Urothelium cell line (cell line): ENCODE results near the gene CCDC51.

Source experiments
- DNase-seq: peaks from one replicate; pipeline ENCODE4 v3.0.0; 2011; ENCODE audit warnings: low spot score, mixed read lengths
- FAIRE-seq: peaks from 2 replicates; lab custom pipeline; 2011; peaks lifted over from hg19 to GRCh38; lab: Jason Lieb, UNC

Gene CCDC51

DNA sequence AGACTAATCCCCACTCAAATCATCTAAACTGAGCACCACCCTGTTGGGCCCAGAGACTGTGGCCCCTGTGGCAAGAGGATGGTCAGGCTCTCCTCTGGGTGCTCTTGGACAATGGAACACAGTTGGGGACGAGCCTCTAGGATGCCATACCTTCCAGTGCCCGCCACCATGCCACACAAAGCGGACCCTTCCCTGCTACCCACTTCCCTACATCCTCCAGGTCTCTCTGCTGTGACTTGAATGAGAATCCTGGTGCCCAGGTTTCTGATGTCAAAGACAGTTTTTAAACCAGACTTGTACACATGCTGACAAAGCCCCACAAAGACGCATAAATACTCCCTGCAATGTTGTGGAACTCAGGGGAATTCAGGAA is 4.7 kb downstream of the CCDC51 start:
- FAIRE-seq: no peak
- no peak for DNase-seq

DNA sequence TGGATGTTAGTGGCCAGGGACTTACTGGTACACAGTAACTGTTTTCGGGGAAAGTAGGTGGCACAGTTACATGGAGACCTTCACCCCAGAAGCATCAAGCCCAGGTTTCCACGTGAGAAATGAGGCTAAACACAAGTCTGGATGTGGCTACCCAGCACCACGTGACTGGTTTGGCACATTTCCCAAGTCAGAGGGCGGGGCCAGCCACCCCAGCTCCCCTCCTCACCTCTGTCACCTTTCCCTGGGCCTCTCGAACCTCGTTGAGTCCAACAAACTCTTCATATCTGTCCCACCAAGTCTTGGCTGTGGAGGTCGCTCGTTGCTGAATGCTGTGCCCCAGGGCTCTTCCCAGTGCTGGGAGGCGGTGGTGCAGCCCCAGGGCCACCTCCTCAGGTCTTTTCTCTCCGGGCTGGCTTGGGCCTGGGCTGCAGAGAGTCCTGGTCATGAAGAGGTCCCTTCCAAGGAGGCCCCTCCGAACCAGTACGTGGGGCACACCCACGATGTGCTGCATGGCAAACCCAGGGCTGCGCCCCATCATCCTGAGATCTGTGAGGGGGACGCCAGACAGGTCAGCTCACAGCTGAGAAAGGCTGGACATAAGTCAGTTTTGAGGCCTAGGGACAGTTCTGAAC is 5.2 kb downstream of the CCDC51 start:
- FAIRE-seq (no peak), DNase-seq (no peak)

DNA sequence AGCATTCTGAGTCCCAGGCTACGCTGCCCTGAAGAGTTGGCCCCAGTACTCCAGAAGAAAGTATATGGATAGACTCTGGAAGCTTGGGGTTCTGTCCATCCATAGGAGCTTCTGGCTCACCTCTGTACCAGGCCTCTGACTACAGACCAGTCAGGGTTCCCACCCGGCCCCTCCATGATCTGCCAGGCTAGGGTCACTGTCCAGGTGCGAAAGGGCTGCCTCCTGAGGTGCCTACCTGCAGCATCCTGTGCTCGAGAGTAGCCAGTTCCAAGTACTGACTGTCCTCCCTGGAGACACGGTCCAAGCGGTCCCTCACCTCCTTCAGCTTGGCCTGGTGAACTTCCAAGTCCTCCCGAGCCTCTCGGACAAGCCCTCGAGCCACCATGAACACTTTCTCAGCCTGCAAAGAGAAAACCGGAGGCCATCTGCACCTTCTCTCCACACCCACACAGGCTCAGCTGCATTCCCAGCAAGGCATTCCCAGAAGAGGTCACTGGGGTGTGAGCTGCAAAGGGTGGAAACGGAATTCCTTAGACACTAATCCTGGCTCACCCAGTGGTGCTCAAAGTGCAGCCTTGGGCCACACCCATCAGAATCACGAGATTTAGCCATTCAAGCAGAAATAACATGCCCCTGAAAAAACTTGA is 6.3 kb downstream of the CCDC51 start:
- DNase-seq: no peak
- no peak for FAIRE-seq

DNA sequence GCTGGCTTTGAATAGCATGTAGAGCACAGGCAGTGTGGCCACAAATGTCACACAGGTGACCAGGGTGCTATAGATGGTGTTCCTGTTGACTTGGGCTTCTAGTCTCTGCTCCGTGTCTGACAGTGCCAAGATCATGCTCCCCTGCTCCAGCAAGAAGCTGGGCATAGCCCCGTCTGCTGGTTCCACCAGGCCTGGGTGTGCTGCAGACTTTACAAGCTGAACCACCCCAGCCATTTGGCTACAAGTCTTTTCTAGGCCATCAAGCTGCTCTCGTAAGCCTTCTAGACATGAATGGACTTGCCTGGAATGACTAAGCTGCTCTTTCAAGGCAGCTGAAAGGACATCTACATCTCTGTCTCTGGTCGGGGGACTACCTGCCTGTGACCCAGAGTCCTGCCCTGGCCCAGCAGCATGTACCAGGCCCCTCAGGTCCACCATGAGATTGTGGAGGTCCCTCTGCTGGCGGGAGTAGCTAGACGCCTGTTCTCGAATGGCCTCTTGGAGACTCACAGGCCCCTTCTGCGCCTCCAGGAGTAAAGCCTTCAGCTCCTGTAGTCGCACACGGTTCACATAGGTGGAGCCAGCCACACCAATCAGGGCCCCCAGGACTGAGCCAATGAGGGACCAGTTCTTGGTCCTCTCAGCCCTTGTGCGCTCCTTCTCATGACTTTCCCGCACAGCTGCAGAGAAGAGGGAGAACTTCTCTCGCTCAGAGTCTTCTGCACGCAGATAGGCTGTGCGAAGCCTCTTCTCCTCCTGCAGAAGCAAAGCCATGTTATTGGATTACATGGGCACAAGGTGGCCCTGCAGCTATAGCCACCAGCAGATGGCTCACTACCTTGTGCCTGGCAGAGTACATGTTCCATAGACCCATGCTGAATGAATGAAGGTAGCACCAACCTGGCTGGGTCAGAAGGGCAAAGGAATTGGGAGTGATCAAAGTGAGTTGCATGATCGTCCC is 7.2 kb downstream of the CCDC51 start:
- no peak for FAIRE-seq
- no peak for DNase-seq

DNA sequence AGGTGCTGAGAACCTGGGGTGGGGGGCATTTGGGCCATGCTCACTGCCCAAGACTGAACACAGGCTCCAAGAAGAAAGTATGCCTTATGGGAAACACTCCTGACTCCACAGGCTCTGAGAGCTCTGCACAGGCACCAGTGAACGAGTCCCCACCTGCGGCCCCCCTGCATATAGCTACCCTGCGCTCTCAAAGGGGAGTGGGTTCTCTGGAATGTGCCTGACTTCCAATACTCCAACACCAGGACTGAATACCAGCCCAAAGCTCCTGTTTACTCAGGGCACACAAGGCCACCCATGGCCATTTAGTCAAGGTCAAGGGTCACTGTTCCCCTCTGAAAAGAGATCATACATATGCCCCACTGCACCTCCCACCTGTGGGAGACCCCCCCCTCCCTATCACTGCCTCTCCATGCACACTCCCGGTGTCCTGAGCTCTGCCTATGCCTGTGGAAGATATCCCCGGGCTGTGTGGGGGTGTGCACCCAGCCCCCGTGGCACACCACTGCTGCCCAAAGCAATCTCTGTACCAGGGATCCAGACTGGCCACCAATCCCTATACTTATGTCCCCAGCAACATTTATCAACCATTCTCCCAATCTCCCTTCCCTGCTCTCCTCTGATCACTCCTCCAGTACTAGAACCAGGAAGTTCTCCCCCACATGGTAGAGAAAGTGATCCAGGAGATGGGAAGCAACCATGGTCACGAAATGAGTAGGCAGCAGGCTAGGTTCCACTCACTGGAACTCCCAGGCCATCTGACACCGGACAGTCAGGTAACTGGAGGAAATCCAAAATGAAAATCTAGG is 8.5 kb downstream of the CCDC51 start:
- DNase-seq (no peak), FAIRE-seq (no peak)

DNA sequence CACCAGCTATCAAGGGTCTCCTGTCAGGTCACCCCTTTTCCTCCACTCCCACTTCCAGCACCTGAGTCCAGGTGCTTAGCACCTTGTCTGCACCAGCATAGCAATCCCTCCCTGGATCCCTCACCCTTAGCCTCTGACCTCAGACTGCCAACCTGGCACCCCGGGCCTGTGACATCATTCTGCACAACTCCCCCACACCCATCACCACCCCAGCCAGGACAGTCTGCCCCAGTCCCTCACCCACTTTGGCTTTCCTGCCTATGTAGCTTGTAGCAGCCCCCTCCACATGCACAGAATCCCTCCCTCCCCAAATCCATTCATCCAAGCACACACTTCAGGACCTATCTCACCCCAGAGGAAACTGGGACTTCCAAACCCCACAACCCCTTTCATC is 9.2 kb downstream of the CCDC51 start:
- no peak for DNase-seq
- FAIRE-seq: no peak

DNA sequence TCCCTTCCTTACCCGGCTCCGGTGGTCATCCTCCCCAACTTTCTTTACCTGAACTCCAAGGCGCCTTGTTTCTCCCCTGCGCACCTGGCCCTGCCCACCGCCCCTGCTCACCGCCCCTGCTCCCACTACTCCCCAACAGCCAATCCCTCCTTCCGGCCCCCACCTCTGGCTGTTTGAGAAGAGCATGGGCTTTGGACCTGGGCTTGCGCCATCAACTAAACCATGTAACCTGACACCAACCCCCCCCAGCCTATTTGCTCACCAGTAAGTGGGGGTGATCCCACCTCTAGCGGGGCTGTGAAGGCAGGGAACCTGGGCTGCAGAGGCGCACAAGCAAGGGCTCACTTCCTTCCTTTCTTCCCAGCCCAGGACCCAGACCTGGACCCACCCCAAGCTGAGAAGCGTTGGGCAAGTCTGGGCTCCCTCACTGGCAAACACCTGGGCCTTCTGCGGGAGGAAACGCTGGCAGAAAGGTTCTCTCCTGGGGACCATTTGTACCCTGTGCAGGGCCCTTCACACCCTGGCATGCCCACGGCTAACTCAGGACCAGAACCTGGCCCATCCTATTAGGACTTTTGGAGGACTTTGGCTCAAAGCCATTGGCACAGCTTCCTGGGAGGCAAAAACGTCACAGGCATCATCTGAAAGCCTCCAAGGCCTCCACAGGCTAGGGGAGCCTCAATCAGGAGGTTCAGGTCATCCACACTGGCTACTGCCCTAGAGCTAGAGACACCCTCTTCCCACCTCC is 9.8 kb downstream of the CCDC51 start, which contains the start of gene PLXNB1:
Gene PLXNB1, minus strand, starts transcription at position 127 of the 748 bp plus-strand sequence. CDS start 5,475 bp downstream, outside the sequence.
- peak; percentile 65 for DNase-seq
- no peak for FAIRE-seq

DNA sequence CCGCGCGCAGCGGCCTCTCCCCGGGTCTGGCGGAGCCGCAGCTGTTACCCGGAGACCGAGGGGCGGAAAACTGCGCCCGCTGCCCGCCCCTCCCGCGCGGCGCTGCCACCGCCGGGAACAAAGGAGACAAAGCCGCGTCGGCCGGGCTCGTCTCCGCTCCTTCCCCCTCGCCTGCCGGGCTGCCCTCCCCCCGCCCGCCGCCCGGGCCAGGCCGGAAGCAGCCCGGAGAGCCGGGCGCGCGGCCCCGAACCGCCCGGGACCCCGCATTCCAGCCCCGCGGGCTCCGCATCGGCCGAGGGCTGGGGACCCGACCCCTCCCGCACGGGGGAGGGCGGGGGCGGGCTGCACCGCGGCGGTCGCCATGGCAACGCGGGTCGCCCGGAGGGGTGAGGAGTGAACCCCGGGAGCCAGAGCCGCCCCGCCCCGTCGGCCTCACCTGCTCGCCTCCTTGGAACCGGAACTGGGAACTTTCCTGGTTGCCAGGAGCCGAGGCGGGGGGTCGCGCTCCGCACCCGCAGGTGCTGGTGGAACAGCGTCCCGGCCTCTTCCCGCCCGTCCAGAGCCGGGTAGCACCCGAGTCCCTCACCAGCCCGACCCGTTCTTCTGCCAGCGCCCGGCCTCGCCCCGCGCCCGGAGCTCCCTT is 10.5 kb downstream of the CCDC51 start:
- peak; percentile 85 for DNase-seq

DNA sequence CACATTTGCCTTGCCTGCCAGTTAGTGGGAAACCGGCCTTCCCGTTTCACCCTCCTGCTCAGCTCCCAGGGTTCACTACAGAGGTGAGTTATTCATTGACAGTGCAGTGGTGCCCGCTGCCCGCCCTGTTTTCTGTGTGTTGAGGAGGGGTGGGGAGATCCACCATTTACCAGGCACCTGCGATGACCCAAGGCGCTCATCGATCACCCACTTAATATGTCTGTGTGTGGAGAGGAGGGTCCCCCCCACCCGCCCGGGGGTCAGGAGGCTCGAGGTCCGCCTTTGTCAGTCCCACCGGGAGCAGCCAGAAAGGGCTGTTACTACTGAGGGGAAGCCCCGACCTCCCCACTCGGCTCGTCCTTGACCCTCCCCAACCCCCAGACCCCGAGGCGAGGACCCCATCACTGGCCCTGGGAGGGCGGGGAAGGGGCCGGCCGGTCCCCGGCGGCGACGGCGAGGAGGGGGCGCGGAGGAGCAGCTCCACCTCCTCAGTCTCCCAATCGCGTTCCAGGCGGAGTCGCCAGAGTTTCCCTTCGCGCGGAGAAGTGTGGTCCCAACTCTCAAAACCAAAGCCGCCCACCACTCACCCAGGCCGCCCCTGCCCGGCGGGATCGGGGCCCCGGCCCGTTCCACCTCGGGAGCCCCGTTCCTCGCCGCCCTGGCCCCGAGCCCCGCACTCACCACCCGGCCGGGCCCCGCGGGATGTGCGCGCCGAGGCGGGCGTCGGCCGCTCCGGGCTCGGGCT is 11.2 kb downstream of the CCDC51 start:
- DNase-seq (peak; percentile 50), FAIRE-seq (no peak)

More for the DNA sequence above, 10.5 kb downstream of the CCDC51 start:
- peak; percentile 74 for FAIRE-seq

DNA sequence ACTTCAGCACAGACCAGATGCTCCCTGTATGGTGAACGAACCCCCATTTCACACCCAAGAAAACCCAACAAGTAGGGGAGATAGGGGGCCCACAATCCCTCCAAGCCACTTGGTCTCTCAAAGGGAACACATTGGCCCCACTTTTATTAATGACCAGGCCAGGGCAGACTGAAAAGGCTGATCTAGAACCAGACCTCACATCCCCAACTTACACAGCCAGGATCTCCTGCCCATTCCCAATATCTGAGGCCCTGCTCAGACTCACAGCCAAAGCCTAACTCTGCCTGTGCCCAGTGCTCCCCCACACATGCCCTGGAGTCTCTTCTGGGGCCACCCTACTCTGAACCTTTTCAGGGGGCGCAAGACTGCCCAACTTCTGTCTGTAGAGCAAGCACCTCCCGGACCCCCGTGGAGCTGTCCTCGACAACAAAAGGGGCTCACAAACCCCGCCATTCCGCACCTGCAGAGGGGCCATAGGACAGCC is 11.8 kb downstream of the CCDC51 start:
- FAIRE-seq (no peak), DNase-seq (no peak)

DNA sequence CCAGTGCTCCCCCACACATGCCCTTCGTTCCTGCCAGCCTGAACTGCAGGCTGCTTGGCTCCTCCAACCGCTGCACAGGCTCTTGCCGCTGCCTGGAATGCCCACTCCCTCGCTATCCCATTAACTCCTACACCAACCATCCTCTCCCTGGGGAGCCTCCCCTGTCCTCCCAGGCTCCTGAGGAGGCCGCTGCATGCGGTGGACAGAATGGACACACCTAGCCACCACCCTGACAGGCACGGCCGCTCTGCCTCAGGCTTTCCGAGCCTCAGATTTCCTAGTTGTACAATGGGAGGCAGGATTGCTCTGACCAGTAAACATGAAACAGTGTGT is 12.3 kb downstream of the CCDC51 start:
- no peak for DNase-seq
- FAIRE-seq: peak; percentile 84

DNA sequence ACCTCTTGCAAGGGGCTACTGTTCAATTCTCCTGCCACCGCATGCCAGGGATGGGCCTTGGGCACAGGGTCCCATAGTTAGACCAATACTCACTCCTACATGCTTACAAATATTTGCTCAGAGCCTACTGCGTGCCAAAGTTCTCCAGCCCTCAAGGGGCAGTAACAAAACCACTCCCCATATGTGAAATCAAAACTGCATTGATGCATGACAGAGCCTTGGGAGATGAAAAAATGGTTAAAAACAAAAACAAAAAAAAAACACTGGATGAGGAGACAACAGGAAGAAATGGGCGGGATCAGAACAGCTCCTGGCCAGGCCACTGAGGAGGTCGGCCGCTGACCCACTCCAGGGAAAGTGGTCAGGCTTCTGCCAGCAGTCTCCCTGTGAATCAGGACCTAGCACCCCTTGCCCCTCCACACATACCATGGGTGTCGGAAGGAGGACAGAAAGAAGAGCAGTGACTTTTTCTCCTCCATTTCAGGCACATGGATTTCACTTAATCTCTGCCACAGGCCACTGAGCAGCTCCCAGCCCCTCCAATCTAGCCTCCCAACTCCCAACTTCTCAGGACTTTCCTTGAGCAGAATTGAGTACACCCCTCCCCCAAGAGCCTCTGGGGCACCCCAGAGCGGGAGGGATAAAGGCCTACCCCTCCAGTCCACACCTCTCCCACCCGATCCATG is 12.8 kb downstream of the CCDC51 start:
- FAIRE-seq (no peak), DNase-seq (no peak)

DNA sequence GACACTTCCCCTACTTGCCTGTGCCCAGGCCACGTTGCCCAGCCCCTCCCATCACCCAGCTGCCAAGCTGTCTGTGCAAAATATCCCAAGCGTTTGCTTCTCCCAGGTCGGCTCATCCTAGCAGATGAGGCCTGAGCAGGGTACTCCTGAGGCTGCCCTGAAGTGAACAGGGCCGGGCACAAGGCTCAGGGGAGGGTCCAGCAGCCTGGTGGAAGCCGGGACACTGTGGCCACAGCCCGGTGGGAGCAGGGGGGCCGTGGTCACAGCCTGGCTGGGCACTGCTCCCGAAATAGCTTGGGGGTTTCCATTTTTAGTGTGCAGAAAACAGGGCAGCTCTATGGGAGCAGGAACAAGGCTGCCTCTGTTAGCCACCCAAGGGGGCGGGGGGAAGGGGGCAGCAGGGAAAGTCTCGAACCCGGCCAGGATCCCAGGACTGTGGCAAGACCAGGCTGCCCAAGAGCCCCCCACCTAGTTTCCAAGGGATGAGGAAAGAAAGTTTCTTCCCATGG is 13.5 kb downstream of the CCDC51 start:
- FAIRE-seq (no peak), DNase-seq (no peak)

DNA sequence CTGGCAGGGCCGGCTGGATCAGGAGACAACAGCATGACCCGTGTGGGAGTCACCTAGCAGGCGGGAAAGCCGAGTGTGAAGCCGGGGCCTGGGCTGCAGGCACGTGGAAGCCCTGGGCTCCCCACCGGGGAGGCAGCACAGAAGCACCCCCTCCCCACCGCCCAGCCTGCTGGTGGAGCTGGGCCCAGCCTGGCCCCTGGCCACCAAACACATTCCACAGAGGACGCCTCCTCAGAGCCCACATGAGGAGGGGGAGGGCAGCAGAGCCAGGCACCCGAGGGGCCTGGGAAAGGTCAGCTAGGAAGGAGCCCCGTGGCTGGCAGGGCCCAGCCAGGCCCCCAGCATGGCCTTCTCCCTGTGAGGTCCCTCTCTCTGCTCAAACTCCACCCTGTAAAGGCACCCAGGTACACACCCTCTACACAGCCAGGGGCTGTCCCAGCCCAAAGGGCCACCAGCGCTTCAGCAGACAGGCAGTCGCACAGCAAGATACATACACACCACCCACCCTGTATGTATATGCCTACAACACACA is 14.6 kb downstream of the CCDC51 start:
- FAIRE-seq: no peak
- DNase-seq: no peak

DNA sequence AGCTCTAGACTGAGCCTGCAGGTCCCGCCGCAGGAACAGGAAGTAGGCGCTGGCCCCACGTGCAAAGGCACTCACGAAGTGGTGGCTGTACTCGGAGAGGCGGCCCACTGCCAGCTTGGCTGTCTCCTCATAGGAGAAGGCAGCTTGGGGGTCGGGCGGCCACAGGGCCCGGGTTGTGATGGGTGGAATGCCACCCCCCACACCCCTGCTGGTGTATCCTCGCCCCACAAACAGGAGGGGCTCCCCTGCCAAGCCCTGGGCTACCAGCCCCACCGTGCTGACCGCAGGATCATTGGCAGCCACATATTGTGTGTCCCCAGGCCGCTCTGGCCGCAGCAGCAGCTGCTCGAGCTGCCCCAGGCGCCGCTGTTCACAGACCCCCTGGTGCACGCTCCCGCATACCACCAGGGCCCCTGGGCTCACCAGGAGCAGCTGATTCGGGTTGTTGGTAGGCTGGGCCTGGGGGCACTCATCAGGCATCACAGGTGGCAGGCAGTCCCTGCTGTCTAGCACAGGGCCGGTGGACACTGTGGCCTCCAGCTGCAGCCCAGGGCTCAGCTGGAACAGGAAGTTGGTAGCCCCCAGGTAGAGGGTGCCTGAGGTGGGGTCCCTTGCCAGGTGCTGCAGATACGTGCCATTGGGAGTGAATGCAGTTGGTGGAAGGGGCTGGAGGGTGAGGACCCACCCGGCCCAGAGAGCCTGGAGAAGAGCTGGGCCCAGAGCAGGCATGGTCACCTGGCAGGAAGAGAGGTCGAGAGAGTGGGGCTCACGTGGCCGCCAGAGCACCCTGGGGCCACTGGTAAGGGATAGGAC is 15.8 kb downstream of the CCDC51 start:
- FAIRE-seq (no peak), DNase-seq (no peak)

DNA sequence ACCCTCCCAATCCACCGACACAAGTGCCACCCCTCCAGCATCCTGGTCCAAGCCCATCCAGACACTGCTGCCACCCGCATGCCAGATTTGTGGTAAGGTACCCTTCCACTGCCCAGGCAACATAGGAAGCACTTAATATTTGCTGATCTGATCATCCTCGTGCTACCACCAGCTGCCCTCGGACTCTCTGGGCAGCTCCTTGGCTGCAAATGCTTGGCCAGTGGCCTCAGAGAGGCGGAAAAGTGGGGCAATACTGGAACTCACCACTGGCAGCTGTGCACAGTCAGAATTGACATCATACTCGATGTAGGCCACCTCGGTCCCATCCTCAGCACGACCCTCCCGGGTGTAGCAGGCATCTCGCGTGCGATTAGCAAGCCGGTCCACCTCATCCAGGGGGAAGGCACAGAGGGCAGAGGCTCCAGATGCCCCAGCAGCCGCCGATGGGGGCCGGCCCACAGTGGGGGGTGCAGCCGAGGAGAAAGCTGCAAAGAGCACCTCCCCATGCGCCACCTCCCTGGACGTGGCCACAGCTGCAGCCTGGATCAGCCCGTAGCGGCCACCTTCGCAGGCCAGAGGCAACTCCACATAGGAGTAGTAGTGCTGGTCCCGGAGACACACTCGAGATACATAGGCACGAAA is 16.6 kb downstream of the CCDC51 start:
- FAIRE-seq: no peak

More for the DNA sequence above, 16.6 kb downstream of the CCDC51 start:
- DNase-seq: no peak
